Stimulated activated CD4-positive, alpha-beta T cell treated with anti-CD3 and anti-CD28 coated beads, Interleukin-4, amount 100 ng/mL, for 4 hours (primary cell): ENCODE results near the gene KIF26B.

Source experiments
- DNase-seq, 2 experiments: peaks; one replicate each; pipeline ENCODE4 v3.0.0-alpha.2; 2020

Gene KIF26B

GRCh38 chr1:245538671-245539070 is 383.9 kb downstream of the KIF26B start:
- no peak for DNase-seq

GRCh38 chr1:245541369-245541768 is 386.6 kb downstream of the KIF26B start:
- DNase-seq = no peak

- no peak for DNase-seq
Measured at GRCh38 chr1:245542365-245542764, 387.6 kb downstream of the KIF26B start.

GRCh38 chr1:245544236-245544635 is 389.5 kb downstream of the KIF26B start:
- DNase-seq = no peak

GRCh38 chr1:245546875-245547274 is 392.1 kb downstream of the KIF26B start:
- no peak for DNase-seq

GRCh38 chr1:245549996-245550719 is 395.4 kb downstream of the KIF26B start:
- DNase-seq = no peak

GRCh38 chr1:245550720-245551043 is 395.9 kb downstream of the KIF26B start:
- no peak for DNase-seq

GRCh38 chr1:245551536-245551935 is 396.8 kb downstream of the KIF26B start:
- no peak for DNase-seq

GRCh38 chr1:245552331-245552730 is 397.5 kb downstream of the KIF26B start:
- DNase-seq = no peak

- DNase-seq = no peak
Measured at GRCh38 chr1:245556057-245556456, 401.3 kb downstream of the KIF26B start.

GRCh38 chr1:245558069-245558468 is 403.3 kb downstream of the KIF26B start:
- DNase-seq = no peak

- DNase-seq = no peak
Measured at GRCh38 chr1:245560316-245560859, 405.6 kb downstream of the KIF26B start.

- no peak for DNase-seq
Measured at GRCh38 chr1:245561665-245562234, 407.0 kb downstream of the KIF26B start.

GRCh38 chr1:245566134-245566533 is 411.3 kb downstream of the KIF26B start:
- no peak for DNase-seq

GRCh38 chr1:245566952-245567351 is 412.2 kb downstream of the KIF26B start:
- no peak for DNase-seq

- no peak for DNase-seq
Measured at GRCh38 chr1:245571815-245572294, 417.1 kb downstream of the KIF26B start.

- no peak for DNase-seq
Measured at GRCh38 chr1:245572709-245573108, 417.9 kb downstream of the KIF26B start.

GRCh38 chr1:245575710-245576109 is 420.9 kb downstream of the KIF26B start:
- no peak for DNase-seq

GRCh38 chr1:245576323-245576722 is 421.5 kb downstream of the KIF26B start:
- DNase-seq = no peak

GRCh38 chr1:245577191-245578157 is 422.7 kb downstream of the KIF26B start:
- no peak for DNase-seq

GRCh38 chr1:245578308-245578707 is 423.5 kb downstream of the KIF26B start:
- no peak for DNase-seq

- DNase-seq = no peak
Measured at GRCh38 chr1:245578771-245579170, 424.0 kb downstream of the KIF26B start.

- no peak for DNase-seq
Measured at GRCh38 chr1:245579881-245580280, 425.1 kb downstream of the KIF26B start.
